BLaER1 (cell line): ENCODE data around the gene PPP1R13L.

ENCODE experiments used
- H3K27ac ChIP-seq: shearing (Covaris generic); formaldehyde crosslinking; 2 replicates; pipeline ENCODE4 v1.8.1; 2022
- H3K27me3 ChIP-seq: shearing (Covaris generic); formaldehyde crosslinking; 2 replicates; pipeline ENCODE4 v1.8.1; 2022
- H3K36me3 ChIP-seq: shearing (Covaris generic); formaldehyde crosslinking; 2 replicates; pipeline ENCODE4 v1.8.1; 2022
- H3K4me1 ChIP-seq: shearing (Covaris generic); formaldehyde crosslinking; 2 replicates; pipeline ENCODE4 v1.8.1; 2022
- H3K4me2 ChIP-seq: shearing (Covaris generic); formaldehyde crosslinking; 2 replicates; pipeline ENCODE4 v1.8.1; 2022
- H3K4me3 ChIP-seq: shearing (Covaris generic); formaldehyde crosslinking; 2 replicates; pipeline ENCODE4 v1.8.1; 2022
- H3K9ac ChIP-seq: shearing (Covaris generic); formaldehyde crosslinking; 2 replicates; pipeline ENCODE4 v1.8.1; 2022
- H3K9me3 ChIP-seq: shearing (Covaris generic); formaldehyde crosslinking; 2 replicates; pipeline ENCODE4 v1.8.1; 2022
- H4K20me1 ChIP-seq: shearing (Covaris generic); formaldehyde crosslinking; 2 replicates; pipeline ENCODE4 v1.8.1; 2022
- Cebpa-rat ChIP-seq: shearing (Covaris generic); IDR thresholded peaks from 2 replicates; pipeline ENCODE4 v1.8.1; 2022

The PPP1R13L gene

GRCh38 chr19:45395821-45396617 is 8.8 kb downstream of the PPP1R13L start:
- Histone ChIP-seq H3K4me1 (peaks cover 38% of the 10 kb centered on the region), H3K4me2 (peak overlapping the region; percentile 44), H3K27ac (no peak overlapping the region), H4K20me1 (peaks cover 17% of the 10 kb centered on the region), H3K27me3 (no peaks in the 10 kb centered on the region; the same call in 1 of the 2 replicates), H3K9ac (no peak overlapping the region), H3K4me3 (no peak overlapping the region), H3K9me3 (no peaks in the 10 kb centered on the region), H3K36me3 (no peaks in the 10 kb centered on the region; the same call in 1 of the 2 replicates)
- TF ChIP-seq Cebpa-rat: no peak

- Histone ChIP-seq H3K27ac (no peak overlapping the region), H3K9me3 (no peaks in the 10 kb centered on the region), H3K4me1 (peaks cover 33% of the 10 kb centered on the region), H4K20me1 (peaks cover 6% of the 10 kb centered on the region; the same call in 1 of the 2 replicates), H3K9ac (no peak overlapping the region), H3K4me3 (no peak overlapping the region), H3K27me3 (no peaks in the 10 kb centered on the region), H3K36me3 (no peaks in the 10 kb centered on the region; the same call in 1 of the 2 replicates), H3K4me2 (no peak overlapping the region)
- no peak for TF ChIP-seq Cebpa-rat
These were observed 12.8 kb downstream of the PPP1R13L start for GRCh38 chr19:45391871-45392665.

DNA sequence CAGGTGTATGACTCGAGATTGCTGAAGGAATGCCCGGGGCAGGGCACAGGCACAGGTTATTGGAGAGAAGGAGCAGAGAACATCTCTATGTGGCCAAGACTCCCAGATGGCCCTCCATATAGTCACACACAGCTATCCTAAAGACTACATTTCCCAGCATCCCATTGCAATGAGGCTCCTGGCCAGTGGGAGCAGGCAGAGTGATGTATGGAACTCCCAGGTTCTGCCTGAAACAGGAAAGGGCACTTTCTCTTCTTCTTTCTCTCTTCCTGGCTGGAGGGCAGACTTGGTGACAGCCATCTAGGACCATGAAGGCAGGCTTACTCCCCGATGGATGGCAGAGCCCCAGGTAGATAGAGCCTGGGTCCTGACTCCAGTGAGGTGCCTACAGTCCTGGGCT is 13.5 kb downstream of the PPP1R13L start:
- no peak for TF ChIP-seq Cebpa-rat
- peaks cover 33% of the 10 kb centered on the region for H3K4me1 ChIP-seq
- H3K9me3 ChIP-seq: no peaks in the 10 kb centered on the region
- no peaks in the 10 kb centered on the region; the same call in 1 of the 2 replicates for H3K36me3 ChIP-seq
- H3K27me3 ChIP-seq: peaks cover 7% of the 10 kb centered on the region; the same call in 1 of the 2 replicates
- no peak overlapping the region for H3K4me3 ChIP-seq
- H3K4me2 ChIP-seq: no peak overlapping the region
- H3K9ac ChIP-seq: no peak overlapping the region
- H3K27ac ChIP-seq: no peak overlapping the region
- H4K20me1 ChIP-seq: peaks cover 3% of the 10 kb centered on the region; the same call in 1 of the 2 replicates

GRCh38 chr19:45385392-45386221 is 19.3 kb downstream of the PPP1R13L start:
- no peaks in the 10 kb centered on the region for H3K36me3 ChIP-seq
- no peak overlapping the region for H3K27ac ChIP-seq
- H3K9ac ChIP-seq: no peak overlapping the region
- TF ChIP-seq Cebpa-rat: no peak
- peaks cover 23% of the 10 kb centered on the region for H3K27me3 ChIP-seq
- H3K4me2 ChIP-seq: no peak overlapping the region
- peaks cover 14% of the 10 kb centered on the region for H3K4me1 ChIP-seq
- H3K9me3 ChIP-seq: no peaks in the 10 kb centered on the region
- H4K20me1 ChIP-seq: no peaks in the 10 kb centered on the region
- no peak overlapping the region for H3K4me3 ChIP-seq

GRCh38 chr19:45382426-45382825 is 22.4 kb downstream of the PPP1R13L start:
- Histone ChIP-seq H3K27me3 (peaks cover 23% of the 10 kb centered on the region), H3K27ac (no peak overlapping the region), H3K4me3 (no peak overlapping the region), H3K9ac (no peak overlapping the region), H4K20me1 (no peaks in the 10 kb centered on the region), H3K36me3 (no peaks in the 10 kb centered on the region), H3K9me3 (no peaks in the 10 kb centered on the region), H3K4me1 (peaks cover 3% of the 10 kb centered on the region), H3K4me2 (no peak overlapping the region)
- TF ChIP-seq Cebpa-rat: no peak

- Histone ChIP-seq H3K4me1 (peaks cover 9% of the 10 kb centered on the region), H3K4me2 (no peak overlapping the region), H3K4me3 (no peak overlapping the region), H3K27me3 (peaks cover 4% of the 10 kb centered on the region), H3K27ac (no peak overlapping the region), H3K36me3 (no peaks in the 10 kb centered on the region), H3K9me3 (no peaks in the 10 kb centered on the region), H3K9ac (no peak overlapping the region), H4K20me1 (no peaks in the 10 kb centered on the region)
- TF ChIP-seq Cebpa-rat: no peak
These were observed 24.8 kb downstream of the PPP1R13L start for GRCh38 chr19:45380107-45380506.

DNA sequence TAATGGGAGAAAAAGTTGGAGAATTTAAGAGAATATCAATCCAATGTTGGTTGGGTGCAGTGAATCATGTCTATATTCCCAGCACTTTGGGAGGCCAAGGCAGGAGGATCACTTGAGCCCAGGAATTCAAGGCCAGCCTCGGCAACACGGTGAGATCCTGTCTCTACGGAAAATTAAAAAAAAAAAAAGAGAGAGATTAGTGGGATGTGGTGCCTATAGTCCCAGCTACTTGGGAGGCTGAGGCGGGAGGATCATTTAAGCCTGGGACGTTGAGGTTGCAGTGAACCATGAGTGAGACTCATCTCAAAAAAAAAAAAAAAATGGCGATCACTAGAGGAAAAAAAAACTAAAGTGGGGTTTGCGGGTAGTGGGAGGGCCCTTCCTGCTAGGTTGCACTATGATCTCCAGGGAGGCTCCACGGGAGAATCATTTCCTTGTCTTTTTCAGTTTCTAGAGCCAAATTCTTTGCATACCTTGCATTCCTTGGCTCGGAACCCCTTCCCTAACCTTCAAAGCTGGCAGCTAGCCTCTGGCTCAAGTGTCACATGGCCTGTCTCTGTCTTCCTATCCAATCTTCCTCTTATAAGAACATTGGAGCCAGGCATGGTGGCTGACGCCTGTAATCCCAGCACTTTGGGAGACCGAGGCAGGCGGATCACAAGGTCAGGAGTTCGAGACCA is 28.7 kb downstream of the PPP1R13L start:
- H3K4me2 ChIP-seq: peak overlapping the region; percentile 37
- H3K27me3 ChIP-seq: no peaks in the 10 kb centered on the region
- TF ChIP-seq Cebpa-rat: no peak
- H3K27ac ChIP-seq: no peak overlapping the region
- H3K9ac ChIP-seq: no peak overlapping the region
- no peaks in the 10 kb centered on the region for H4K20me1 ChIP-seq
- H3K36me3 ChIP-seq: no peaks in the 10 kb centered on the region
- no peak overlapping the region for H3K4me3 ChIP-seq
- no peaks in the 10 kb centered on the region for H3K9me3 ChIP-seq
- H3K4me1 ChIP-seq: peaks cover 12% of the 10 kb centered on the region

- H3K27ac ChIP-seq: peak within 1 kb of the TSS; percentile 76
- no peaks in the 10 kb centered on the region for H3K27me3 ChIP-seq
- no peaks in the 10 kb centered on the region for H3K9me3 ChIP-seq
- peak within 1 kb of the TSS; percentile 82 for H3K4me3 ChIP-seq
- peaks cover 9% of the 10 kb centered on the region for H3K36me3 ChIP-seq
- no peak for TF ChIP-seq Cebpa-rat
- H3K4me1 ChIP-seq: peaks cover 41% of the 10 kb centered on the region
- peak within 1 kb of the TSS; percentile 98 for H3K4me2 ChIP-seq
- peak within 1 kb of the TSS; percentile 85 for H3K9ac ChIP-seq
- no peaks in the 10 kb centered on the region for H4K20me1 ChIP-seq
These were observed 34.3 kb downstream of the PPP1R13L start, which contains the start of gene ERCC2 for GRCh38 chr19:45370410-45371204. Gene ERCC2, minus strand, starts transcription at chr19:45370573. Its CDS starts 33 bp downstream, at chr19:45370540.
